Measurements from ENCODE around the gene GALNT17. TPM values are rescaled to one million over a fixed set of nuclear protein-coding genes. Genes with fewer than 3 reads are reported as not detected.

The GALNT17 gene
- total RNA-seq, 3 donors from 2014 or later, result 1.2 to 9.9 (median 3.3) TPM

- peaks cover 16 to 18% of the 10 kb centered on the region in 2 donors for H3K9me3 ChIP-seq
- DNase-seq (ENCODE audit: low spot score in 2 of 2), result no peak
- no peaks in the 10 kb centered on the region for H3K36me3 ChIP-seq
- TF ChIP-seq CTCF (IDR thresholded peaks at IDR 0.05) (no peak), POLR2AphosphoS5 (IDR thresholded peaks at IDR 0.05) (no peak), POLR2A (IDR thresholded peaks at IDR 0.05) (no peak)
- H3K27ac ChIP-seq, result no peak overlapping the region
- H3K4me1 ChIP-seq, result no peaks in the 10 kb centered on the region
- intact Hi-C loops (cut with DNase I; ENCODE audit: low total_unique reads), result no loop called here
- no peaks in the 10 kb centered on the region for H3K27me3 ChIP-seq
- H3K4me3 ChIP-seq, result no peak overlapping the region
These were observed 520.6 kb downstream of the GALNT17 start for GRCh38 chr7:71652510-71652909.

GRCh38 chr7:71657386-71657785 lies 525.4 kb downstream of the GALNT17 start:
- H3K27ac ChIP-seq, result no peak overlapping the region
- H3K9me3 ChIP-seq, result no peaks in the 10 kb centered on the region
- no peaks in the 10 kb centered on the region for H3K4me1 ChIP-seq
- TF ChIP-seq POLR2AphosphoS5 (IDR thresholded peaks at IDR 0.05) (no peak), CTCF (IDR thresholded peaks at IDR 0.05) (no peak), POLR2A (IDR thresholded peaks at IDR 0.05) (no peak)
- DNase-seq (ENCODE audit: low spot score in 2 of 2), result no peak
- no peak overlapping the region for H3K4me3 ChIP-seq
- H3K27me3 ChIP-seq, result no peaks in the 10 kb centered on the region
- intact Hi-C loops (cut with DNase I; ENCODE audit: low total_unique reads), result no loop called here
- no peaks in the 10 kb centered on the region for H3K36me3 ChIP-seq

GRCh38 chr7:71659622-71660021 lies 527.7 kb downstream of the GALNT17 start:
- TF ChIP-seq POLR2A (IDR thresholded peaks at IDR 0.05) (no peak), POLR2AphosphoS5 (IDR thresholded peaks at IDR 0.05) (no peak), CTCF (IDR thresholded peaks at IDR 0.05) (no peak)
- intact Hi-C loops (cut with DNase I; ENCODE audit: low total_unique reads), result no loop called here

GRCh38 chr7:71661671-71662224 lies 529.8 kb downstream of the GALNT17 start:
- Histone ChIP-seq H3K36me3 (no peaks in the 10 kb centered on the region), H3K4me3 (no peak overlapping the region), H3K27me3 (no peaks in the 10 kb centered on the region), H3K27ac (no peak overlapping the region), H3K9me3 (peaks cover 0 to 15% of the 10 kb centered on the region in 2 donors), H3K4me1 (no peaks in the 10 kb centered on the region)
- intact Hi-C loops (cut with DNase I; ENCODE audit: low total_unique reads), result no loop called here
- TF ChIP-seq POLR2AphosphoS5 (IDR thresholded peaks at IDR 0.05) (no peak), POLR2A (IDR thresholded peaks at IDR 0.05) (no peak), CTCF (IDR thresholded peaks at IDR 0.05) (no peak)
- DNase-seq (ENCODE audit: low spot score in 2 of 2), result no peak

More at GRCh38 chr7:71659622-71660021, 527.7 kb downstream of the GALNT17 start:
- Histone ChIP-seq H3K9me3 (peaks cover 0 to 7% of the 10 kb centered on the region in 2 donors), H3K36me3 (no peaks in the 10 kb centered on the region), H3K27ac (no peak overlapping the region), H3K27me3 (no peaks in the 10 kb centered on the region), H3K4me3 (no peak overlapping the region), H3K4me1 (no peaks in the 10 kb centered on the region)
- DNase-seq (ENCODE audit: low spot score in 2 of 2), result no peak

GRCh38 chr7:71665716-71666115 lies 533.8 kb downstream of the GALNT17 start:
- TF ChIP-seq POLR2AphosphoS5 (IDR thresholded peaks at IDR 0.05) (no peak), CTCF (IDR thresholded peaks at IDR 0.05) (no peak)
- intact Hi-C loops (cut with DNase I; ENCODE audit: low total_unique reads), result no loop called here
- no peak for DNase-seq (ENCODE audit: low spot score in 2 of 2)
- Histone ChIP-seq H3K4me3 (no peak overlapping the region), H3K4me1 (no peaks in the 10 kb centered on the region), H3K36me3 (no peaks in the 10 kb centered on the region), H3K27ac (no peak overlapping the region), H3K27me3 (no peaks in the 10 kb centered on the region), H3K9me3 (peaks cover 0 to 15% of the 10 kb centered on the region in 2 donors)

Data from breast epithelium (tissue), 4 donors.